ENCODE measurements around the gene CD180.

Gene CD180

GRCh38 chr5:67222243-67223025, 25.8 kb upstream of the CD180 start:
- H3K27me3 Mint-ChIP-seq (ENCODE audit: low read depth), result peaks cover 7% of the 10 kb centered on the region
- H3K4me1 Mint-ChIP-seq (ENCODE audit: low read depth), result peaks cover 48% of the 10 kb centered on the region
- H3K36me3 Mint-ChIP-seq (ENCODE audit: low read depth), result peaks cover 16% of the 10 kb centered on the region
- peak overlapping the region; percentile 68 for H3K4me3 Mint-ChIP-seq
- peak overlapping the region; percentile 90 for H3K27ac Mint-ChIP-seq
- no peak for DNase-seq (ENCODE audit: low spot score)
- H3K9me3 Mint-ChIP-seq, result no peaks in the 10 kb centered on the region

- Mint-ChIP-seq H3K27ac (peak overlapping the region; percentile 90), H3K27me3 (ENCODE audit: low read depth) (peaks cover 3% of the 10 kb centered on the region), H3K4me1 (ENCODE audit: low read depth) (peaks cover 56% of the 10 kb centered on the region), H3K9me3 (no peaks in the 10 kb centered on the region), H3K36me3 (ENCODE audit: low read depth) (peaks cover 17% of the 10 kb centered on the region), H3K4me3 (peak overlapping the region; percentile 68)
- peak; percentile 57 for DNase-seq (ENCODE audit: low spot score)
Observed at GRCh38 chr5:67221487-67222242, 25.1 kb upstream of the CD180 start.

- peaks cover 68% of the 10 kb centered on the region for H3K4me1 Mint-ChIP-seq (ENCODE audit: low read depth)
- peak overlapping the region; percentile 99 for H3K27ac Mint-ChIP-seq
- peak overlapping the region; percentile 85 for H3K4me3 Mint-ChIP-seq
- no peaks in the 10 kb centered on the region for H3K27me3 Mint-ChIP-seq (ENCODE audit: low read depth)
- H3K9me3 Mint-ChIP-seq, result no peaks in the 10 kb centered on the region
- H3K36me3 Mint-ChIP-seq (ENCODE audit: low read depth), result peaks cover 20% of the 10 kb centered on the region
- no peak for DNase-seq (ENCODE audit: low spot score)
Observed at GRCh38 chr5:67216564-67216963, 20.0 kb upstream of the CD180 start.

DNA sequence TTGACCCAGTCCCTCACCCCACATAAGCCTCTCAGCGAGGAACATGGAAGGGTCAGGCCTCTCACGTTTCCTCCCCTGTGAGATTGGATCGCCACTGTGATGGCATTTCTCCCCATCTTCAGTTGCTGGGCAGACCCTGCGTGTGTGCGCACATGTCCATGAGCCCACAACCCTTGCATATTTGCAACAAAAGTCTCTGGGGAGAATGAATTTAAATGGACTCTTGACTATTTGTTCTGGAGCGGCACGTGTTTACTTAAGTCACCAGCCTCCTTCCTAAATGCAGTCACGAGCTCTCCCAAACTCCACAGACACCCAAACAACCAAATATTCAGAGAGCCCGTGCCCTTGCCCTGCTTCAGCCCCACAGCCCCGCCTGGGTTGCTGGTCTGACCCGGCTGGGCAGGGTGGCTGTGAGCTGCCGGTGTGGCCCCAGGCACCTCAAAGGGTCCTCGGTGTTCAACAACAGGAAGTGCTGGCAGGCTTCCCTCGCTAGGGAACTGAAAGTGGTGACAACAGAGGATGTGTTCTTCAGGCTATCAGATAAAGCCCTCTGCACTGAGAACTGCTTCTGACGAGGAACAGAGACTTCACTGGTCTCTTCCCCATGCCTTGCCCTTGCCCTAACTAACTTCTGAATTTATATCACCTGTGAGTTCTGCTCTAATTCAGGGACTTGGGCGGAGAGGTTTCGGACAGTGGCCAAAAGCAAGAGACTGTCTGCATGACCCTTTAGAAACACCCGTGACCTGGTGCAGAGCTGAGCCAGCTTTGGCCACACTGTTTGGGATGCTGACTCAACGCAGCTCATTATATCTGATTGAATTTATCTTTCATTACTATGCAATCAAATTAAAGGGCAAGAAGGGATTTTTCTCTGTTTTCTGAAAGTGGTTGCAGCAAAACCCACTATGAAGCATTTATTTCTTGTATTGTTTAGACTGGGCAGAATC, 19.2 kb upstream of the CD180 start:
- DNase-seq (ENCODE audit: low spot score), result peak; percentile 77
- H3K36me3 Mint-ChIP-seq (ENCODE audit: low read depth), result peaks cover 20% of the 10 kb centered on the region
- no peaks in the 10 kb centered on the region for H3K9me3 Mint-ChIP-seq
- H3K4me3 Mint-ChIP-seq, result peak overlapping the region; percentile 85
- H3K27me3 Mint-ChIP-seq (ENCODE audit: low read depth), result no peaks in the 10 kb centered on the region
- peaks cover 64% of the 10 kb centered on the region for H3K4me1 Mint-ChIP-seq (ENCODE audit: low read depth)
- H3K27ac Mint-ChIP-seq, result peak overlapping the region; percentile 99

DNA sequence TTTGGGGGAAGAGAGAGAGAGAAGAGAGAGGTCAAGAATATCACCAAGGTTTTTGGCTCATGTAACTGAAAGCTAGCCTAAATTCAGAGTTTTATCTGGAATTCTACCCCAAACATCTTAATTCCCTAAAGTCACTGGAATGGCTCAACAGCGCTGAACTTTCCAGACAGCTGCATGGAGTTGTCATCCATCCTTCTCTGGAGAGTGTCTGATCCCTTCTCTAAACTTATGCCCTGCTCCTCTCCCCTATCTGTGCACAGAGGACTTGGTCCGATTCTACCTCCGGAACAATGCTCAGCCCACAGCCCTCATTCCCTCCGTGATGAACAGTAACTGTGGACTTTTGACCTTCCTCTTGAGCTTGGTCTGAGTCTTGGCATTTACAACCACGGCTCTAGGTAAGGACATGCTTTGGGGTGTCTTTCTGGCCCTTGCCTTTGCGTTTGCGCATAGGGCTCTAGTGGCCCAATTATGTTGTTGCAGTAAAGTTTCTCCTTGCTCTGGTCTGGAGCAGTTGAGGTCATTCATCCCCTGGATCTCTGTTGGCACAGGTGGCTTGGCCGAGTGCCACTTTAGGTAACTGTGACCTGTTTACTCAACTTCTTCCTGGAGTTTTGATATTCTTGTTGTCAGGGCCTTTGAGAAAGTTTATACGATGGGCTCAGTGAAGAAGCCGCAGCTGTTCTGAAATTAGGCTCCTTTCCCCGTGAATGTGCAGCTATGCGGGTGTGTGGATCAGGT, 18.3 kb upstream of the CD180 start:
- DNase-seq (ENCODE audit: low spot score), result no peak
- Mint-ChIP-seq H3K4me1 (ENCODE audit: low read depth) (peaks cover 64% of the 10 kb centered on the region), H3K27ac (peak overlapping the region; percentile 99), H3K4me3 (peak overlapping the region; percentile 85), H3K36me3 (ENCODE audit: low read depth) (peaks cover 17% of the 10 kb centered on the region), H3K27me3 (ENCODE audit: low read depth) (no peaks in the 10 kb centered on the region), H3K9me3 (no peaks in the 10 kb centered on the region)

DNA sequence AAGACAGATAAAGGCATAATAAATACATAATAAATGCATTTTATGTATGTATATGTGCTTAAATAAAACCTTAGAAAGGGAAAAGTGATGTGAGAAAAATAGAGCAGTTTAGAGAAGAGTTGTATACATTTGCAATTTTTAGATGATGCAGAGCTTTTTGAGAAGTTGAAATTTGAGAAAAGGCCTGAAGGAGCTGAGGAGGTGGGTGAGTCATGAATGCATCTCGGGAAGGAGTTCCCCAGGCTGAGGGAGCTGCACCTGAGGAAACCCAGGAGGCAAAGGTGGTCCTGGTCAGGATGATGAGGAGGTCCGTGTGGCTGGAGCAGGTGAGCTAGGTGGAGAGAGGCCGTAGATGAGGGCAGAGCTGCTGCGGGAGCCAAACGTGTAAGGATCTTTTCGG, 17.4 kb upstream of the CD180 start:
- Mint-ChIP-seq H3K27me3 (ENCODE audit: low read depth) (no peaks in the 10 kb centered on the region), H3K4me3 (peak overlapping the region; percentile 2), H3K36me3 (ENCODE audit: low read depth) (peaks cover 15% of the 10 kb centered on the region), H3K27ac (peak overlapping the region; percentile 77), H3K4me1 (ENCODE audit: low read depth) (peaks cover 68% of the 10 kb centered on the region), H3K9me3 (no peaks in the 10 kb centered on the region)
- DNase-seq (ENCODE audit: low spot score), result no peak

DNA sequence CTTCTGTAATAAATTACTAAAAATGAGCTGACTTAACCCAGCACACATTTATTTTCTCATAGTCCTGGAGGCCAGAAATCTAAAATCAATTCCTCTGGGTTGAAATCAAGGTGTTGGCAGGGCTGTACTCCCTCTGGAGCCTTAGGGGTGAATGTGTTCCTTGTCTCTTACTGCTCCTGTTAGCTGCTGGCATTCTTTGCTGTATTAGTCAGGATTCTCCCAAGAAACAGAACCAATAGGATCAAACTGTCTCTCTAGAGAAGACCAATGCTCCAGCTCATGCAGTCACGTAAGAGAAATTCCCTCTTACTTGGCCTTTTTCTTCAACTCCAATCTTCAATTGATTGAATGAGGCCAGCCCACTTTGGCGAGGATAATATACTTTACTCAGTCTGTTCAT, 15.3 kb upstream of the CD180 start:
- Mint-ChIP-seq H3K27ac (no peak overlapping the region), H3K4me1 (ENCODE audit: low read depth) (peaks cover 69% of the 10 kb centered on the region), H3K4me3 (no peak overlapping the region), H3K27me3 (ENCODE audit: low read depth) (no peaks in the 10 kb centered on the region), H3K36me3 (ENCODE audit: low read depth) (peaks cover 6% of the 10 kb centered on the region), H3K9me3 (no peaks in the 10 kb centered on the region)
- DNase-seq (ENCODE audit: low spot score), result no peak

GRCh38 chr5:67209141-67209771, 12.7 kb upstream of the CD180 start:
- H3K4me3 Mint-ChIP-seq, result no peak overlapping the region
- peaks cover 6% of the 10 kb centered on the region for H3K9me3 Mint-ChIP-seq
- peak; percentile 67 for DNase-seq (ENCODE audit: low spot score)
- H3K27ac Mint-ChIP-seq, result peak overlapping the region; percentile 60
- H3K36me3 Mint-ChIP-seq (ENCODE audit: low read depth), result peaks cover 11% of the 10 kb centered on the region
- no peaks in the 10 kb centered on the region for H3K27me3 Mint-ChIP-seq (ENCODE audit: low read depth)
- peaks cover 69% of the 10 kb centered on the region for H3K4me1 Mint-ChIP-seq (ENCODE audit: low read depth)

GRCh38 chr5:67208403-67208802, 11.8 kb upstream of the CD180 start:
- H3K4me1 Mint-ChIP-seq (ENCODE audit: low read depth), result peaks cover 68% of the 10 kb centered on the region

DNA sequence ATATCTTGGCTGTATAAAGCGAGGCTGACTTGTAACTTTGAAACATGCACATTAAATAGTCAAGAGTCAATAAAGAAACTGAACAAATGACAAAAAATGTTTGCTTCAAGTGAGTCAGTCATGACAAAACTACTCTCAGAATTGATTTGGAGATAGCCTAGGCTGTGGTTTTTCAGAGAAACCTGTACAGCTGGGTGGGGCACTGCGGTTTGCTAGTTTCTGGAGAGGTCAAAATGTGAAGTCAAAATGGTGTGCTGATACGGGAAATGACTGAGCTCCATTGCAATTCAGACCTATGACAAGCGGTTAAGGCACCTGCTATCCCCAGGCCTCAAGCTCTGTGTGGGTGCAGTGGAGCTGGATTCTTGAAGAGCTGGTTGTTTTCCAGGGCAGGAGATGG, 10.3 kb upstream of the CD180 start:
- H3K4me1 Mint-ChIP-seq (ENCODE audit: low read depth), result peaks cover 73% of the 10 kb centered on the region
- DNase-seq (ENCODE audit: low spot score), result peak; percentile 93
- peak overlapping the region; percentile 32 for H3K4me3 Mint-ChIP-seq
- peak overlapping the region; percentile 83 for H3K27ac Mint-ChIP-seq
- H3K27me3 Mint-ChIP-seq (ENCODE audit: low read depth), result no peaks in the 10 kb centered on the region
- peaks cover 14% of the 10 kb centered on the region for H3K36me3 Mint-ChIP-seq (ENCODE audit: low read depth)
- H3K9me3 Mint-ChIP-seq, result peaks cover 6% of the 10 kb centered on the region

More at GRCh38 chr5:67208403-67208802, 11.8 kb upstream of the CD180 start:
- peaks cover 6% of the 10 kb centered on the region for H3K9me3 Mint-ChIP-seq
- peak overlapping the region; percentile 83 for H3K27ac Mint-ChIP-seq
- no peak for DNase-seq (ENCODE audit: low spot score)
- no peak overlapping the region for H3K4me3 Mint-ChIP-seq
- H3K27me3 Mint-ChIP-seq (ENCODE audit: low read depth), result no peaks in the 10 kb centered on the region
- peaks cover 10% of the 10 kb centered on the region for H3K36me3 Mint-ChIP-seq (ENCODE audit: low read depth)

- peak overlapping the region; percentile 61 for H3K4me3 Mint-ChIP-seq
- no peaks in the 10 kb centered on the region for H3K27me3 Mint-ChIP-seq (ENCODE audit: low read depth)
- peaks cover 7% of the 10 kb centered on the region for H3K9me3 Mint-ChIP-seq
- peak overlapping the region; percentile 83 for H3K27ac Mint-ChIP-seq
- no peak for DNase-seq (ENCODE audit: low spot score)
- peaks cover 14% of the 10 kb centered on the region for H3K36me3 Mint-ChIP-seq (ENCODE audit: low read depth)
- H3K4me1 Mint-ChIP-seq (ENCODE audit: low read depth), result peaks cover 73% of the 10 kb centered on the region
Observed at GRCh38 chr5:67206461-67206860, 9.9 kb upstream of the CD180 start.

DNA sequence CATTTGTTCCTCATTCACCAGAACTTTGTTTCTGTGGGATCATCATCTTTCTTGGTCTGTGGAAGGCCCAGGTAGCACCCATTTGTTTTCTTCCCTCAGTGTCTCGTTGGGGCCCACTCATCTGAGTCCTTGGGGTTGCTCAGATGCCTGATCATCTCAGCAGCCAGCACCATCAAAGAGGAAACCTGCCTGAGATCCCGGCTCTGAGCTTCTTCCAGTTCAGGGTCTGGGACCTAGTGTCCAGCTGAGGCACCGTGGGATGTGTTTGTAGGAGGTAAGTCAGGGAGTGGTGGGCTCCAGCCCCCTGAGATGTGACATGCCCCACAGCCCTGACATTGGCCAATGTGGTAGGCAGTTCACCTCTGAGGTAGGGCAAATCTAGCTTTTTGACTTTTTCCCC, 9.4 kb upstream of the CD180 start:
- peaks cover 12% of the 10 kb centered on the region for H3K9me3 Mint-ChIP-seq
- H3K27ac Mint-ChIP-seq, result peak overlapping the region; percentile 83
- H3K4me3 Mint-ChIP-seq, result peak overlapping the region; percentile 61

GRCh38 chr5:67204821-67205220, 8.2 kb upstream of the CD180 start:
- DNase-seq (ENCODE audit: low spot score), result no peak
- peaks cover 80% of the 10 kb centered on the region for H3K4me1 Mint-ChIP-seq (ENCODE audit: low read depth)
- peak overlapping the region; percentile 68 for H3K4me3 Mint-ChIP-seq
- H3K27ac Mint-ChIP-seq, result peak overlapping the region; percentile 83
- peaks cover 15% of the 10 kb centered on the region for H3K9me3 Mint-ChIP-seq
- H3K36me3 Mint-ChIP-seq (ENCODE audit: low read depth), result peaks cover 23% of the 10 kb centered on the region
- H3K27me3 Mint-ChIP-seq (ENCODE audit: low read depth), result no peaks in the 10 kb centered on the region

More for the DNA sequence above, 9.4 kb upstream of the CD180 start:
- H3K36me3 Mint-ChIP-seq (ENCODE audit: low read depth), result peaks cover 18% of the 10 kb centered on the region
- no peaks in the 10 kb centered on the region for H3K27me3 Mint-ChIP-seq (ENCODE audit: low read depth)
- peaks cover 78% of the 10 kb centered on the region for H3K4me1 Mint-ChIP-seq (ENCODE audit: low read depth)
- no peak for DNase-seq (ENCODE audit: low spot score)

All from T-helper 2 cell treated with Interferon-gamma antibody and Interleukin-4, amounts not matched to agents 5 μg/mL and 100 μg/mL, for 36 hours (primary cell).